Upper lobe of left lung (tissue), 4 donors: ENCODE data around the gene PGS1.

Experiments used
- EP300 ChIP-seq, 4 donors: sonication (generic); formaldehyde crosslinking; IDR thresholded peaks; one replicate each; pipeline ENCODE4 v1.5.1; 2017; ENCODE audit warnings: antibody characterized with exemption in 4 of 4, control low read depth in 2 of 4
- POLR2A ChIP-seq, 4 donors: fragments of 450-650 bp; IDR thresholded peaks; one replicate each; pipeline ENCODE4 v1.5.1; 2016 to 2017; ENCODE audit warnings: antibody characterized with exemption in 4 of 4, mild to moderate bottlenecking in 2 of 4
- TF ChIP-seq, protein P1 (sequence below), 6 experiments: fragments of 450-650 bp in 4 of 6; fragments of 200-600 bp in 2 of 6; sonication (generic) in 2 of 6; IDR thresholded peaks; one replicate each; pipeline ENCODE4 v1.5.1; 2016 to 2019; ENCODE audit warnings: antibody characterized with exemption in 6 of 6

DNA sequence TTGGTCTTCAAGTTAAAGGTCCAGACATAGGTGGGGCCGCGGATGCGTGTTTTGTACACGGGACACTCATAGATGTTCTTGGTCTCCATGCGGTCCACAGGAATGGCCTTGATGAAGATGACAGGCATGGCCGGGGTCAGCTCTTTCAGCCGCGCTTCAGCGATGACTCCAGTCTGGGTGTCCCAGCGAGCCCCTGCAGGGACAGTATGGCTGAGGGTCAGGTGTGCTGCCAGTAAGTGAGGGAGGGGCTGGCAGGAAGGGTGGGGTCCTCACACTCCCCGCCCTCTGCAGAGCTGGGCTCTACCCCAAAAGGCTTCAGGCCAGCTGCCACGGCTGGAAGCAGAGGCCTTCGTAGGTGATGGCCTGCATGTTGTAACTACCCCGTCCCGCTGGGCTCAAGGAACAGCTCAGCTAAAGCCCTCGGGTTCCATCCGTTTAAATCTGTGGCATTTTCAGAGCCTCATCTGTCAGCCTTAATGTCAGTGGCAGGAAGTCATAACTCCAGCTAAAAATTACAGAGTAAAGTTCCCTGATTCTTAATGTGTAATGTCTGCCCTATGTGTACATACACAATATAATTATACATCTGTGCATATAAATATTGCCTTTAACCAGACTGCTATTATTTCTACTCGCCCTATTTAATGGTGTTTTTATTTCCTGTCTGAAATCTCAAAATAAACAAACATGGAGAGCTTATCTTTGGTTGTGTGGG is 45.7 kb downstream of the PGS1 start:
- TF ChIP-seq, protein P1, sequence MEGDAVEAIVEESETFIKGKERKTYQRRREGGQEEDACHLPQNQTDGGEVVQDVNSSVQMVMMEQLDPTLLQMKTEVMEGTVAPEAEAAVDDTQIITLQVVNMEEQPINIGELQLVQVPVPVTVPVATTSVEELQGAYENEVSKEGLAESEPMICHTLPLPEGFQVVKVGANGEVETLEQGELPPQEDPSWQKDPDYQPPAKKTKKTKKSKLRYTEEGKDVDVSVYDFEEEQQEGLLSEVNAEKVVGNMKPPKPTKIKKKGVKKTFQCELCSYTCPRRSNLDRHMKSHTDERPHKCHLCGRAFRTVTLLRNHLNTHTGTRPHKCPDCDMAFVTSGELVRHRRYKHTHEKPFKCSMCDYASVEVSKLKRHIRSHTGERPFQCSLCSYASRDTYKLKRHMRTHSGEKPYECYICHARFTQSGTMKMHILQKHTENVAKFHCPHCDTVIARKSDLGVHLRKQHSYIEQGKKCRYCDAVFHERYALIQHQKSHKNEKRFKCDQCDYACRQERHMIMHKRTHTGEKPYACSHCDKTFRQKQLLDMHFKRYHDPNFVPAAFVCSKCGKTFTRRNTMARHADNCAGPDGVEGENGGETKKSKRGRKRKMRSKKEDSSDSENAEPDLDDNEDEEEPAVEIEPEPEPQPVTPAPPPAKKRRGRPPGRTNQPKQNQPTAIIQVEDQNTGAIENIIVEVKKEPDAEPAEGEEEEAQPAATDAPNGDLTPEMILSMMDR (IDR thresholded peaks at IDR 0.05), result no peak
- TF ChIP-seq POLR2A (IDR thresholded peaks at IDR 0.05) (no peak), EP300 (IDR thresholded peaks at IDR 0.05) (no peak)
